ENCODE data around the gene GRM4. TPM values are rescaled to one million over a fixed set of nuclear protein-coding genes. Genes with fewer than 3 reads are reported as not detected.

Gene GRM4
- total RNA-seq, 1 donor from 2014 or later = 1.2 TPM

DNA sequence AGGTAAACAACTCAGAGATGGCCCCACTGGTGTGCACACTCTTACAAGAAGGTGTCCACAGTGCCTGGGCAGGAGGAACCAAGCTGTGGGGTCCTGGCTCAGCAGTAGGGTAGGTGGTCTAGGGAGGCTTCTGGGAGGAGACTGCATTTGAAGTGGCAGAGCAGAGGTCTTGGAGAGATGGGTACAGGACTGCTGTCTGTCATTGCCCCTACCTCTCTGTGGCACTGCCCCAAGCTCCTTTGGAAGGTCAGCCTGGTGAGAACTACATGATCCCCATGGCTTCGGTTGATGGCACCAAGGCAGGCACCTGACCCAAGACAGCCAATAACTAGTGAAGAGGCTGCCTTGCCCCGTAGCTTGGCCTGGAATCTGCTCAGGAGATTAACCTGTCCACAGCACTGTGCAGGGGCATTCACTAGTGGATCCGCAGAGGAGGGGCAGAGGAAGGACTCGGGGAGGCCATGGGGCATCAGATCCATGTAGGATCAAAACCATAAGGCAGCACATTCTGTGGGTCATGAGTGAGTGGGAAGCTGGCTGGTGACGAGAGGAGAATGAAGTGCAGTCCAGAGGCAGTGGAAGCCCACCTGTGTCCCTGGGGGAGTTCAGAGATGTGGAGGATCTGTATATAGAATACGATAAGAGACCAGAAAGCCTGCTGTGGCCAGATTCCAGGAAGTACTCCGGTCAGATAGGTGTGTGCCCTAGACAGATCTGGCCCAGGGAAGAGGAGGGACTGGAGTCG is 162.0 kb downstream of the GRM4 start:
- DNase-seq (ENCODE audit: low spot score) = no peak
- no peak overlapping the region for H3K27ac ChIP-seq
- H3K36me3 ChIP-seq = no peaks in the 10 kb centered on the region
- H4K20me1 ChIP-seq (ENCODE audit: low read depth) = no peaks in the 10 kb centered on the region
- H3K4me2 ChIP-seq = no peak overlapping the region
- Mint-ChIP-seq H3K4me1 (peaks cover 24% of the 10 kb centered on the region), H3K27ac (peak overlapping the region; percentile 72), H3K4me3 (no peak overlapping the region), H3K36me3 (no peaks in the 10 kb centered on the region), H3K27me3 (ENCODE audit: insufficient read depth, low read depth) (peaks cover 18% of the 10 kb centered on the region), H3K9me3 (no peaks in the 10 kb centered on the region)
- peaks cover 9% of the 10 kb centered on the region for H3K4me1 ChIP-seq
- H3F3A ChIP-seq (ENCODE audit: low read depth) = no peaks in the 10 kb centered on the region
- no peaks in the 10 kb centered on the region for H3K9me3 ChIP-seq (ENCODE audit: low read depth)
- no peaks in the 10 kb centered on the region for H3K27me3 ChIP-seq
- H3K79me2 ChIP-seq (ENCODE audit: low read depth) = no peaks in the 10 kb centered on the region
- H3K4me3 ChIP-seq = no peak overlapping the region
- H2AFZ ChIP-seq (replicated peaks) = no peak overlapping the region
- no peak for TF ChIP-seq EZH2 (IDR thresholded peaks at IDR 0.05)
- TF ChIP-seq, protein P1, sequence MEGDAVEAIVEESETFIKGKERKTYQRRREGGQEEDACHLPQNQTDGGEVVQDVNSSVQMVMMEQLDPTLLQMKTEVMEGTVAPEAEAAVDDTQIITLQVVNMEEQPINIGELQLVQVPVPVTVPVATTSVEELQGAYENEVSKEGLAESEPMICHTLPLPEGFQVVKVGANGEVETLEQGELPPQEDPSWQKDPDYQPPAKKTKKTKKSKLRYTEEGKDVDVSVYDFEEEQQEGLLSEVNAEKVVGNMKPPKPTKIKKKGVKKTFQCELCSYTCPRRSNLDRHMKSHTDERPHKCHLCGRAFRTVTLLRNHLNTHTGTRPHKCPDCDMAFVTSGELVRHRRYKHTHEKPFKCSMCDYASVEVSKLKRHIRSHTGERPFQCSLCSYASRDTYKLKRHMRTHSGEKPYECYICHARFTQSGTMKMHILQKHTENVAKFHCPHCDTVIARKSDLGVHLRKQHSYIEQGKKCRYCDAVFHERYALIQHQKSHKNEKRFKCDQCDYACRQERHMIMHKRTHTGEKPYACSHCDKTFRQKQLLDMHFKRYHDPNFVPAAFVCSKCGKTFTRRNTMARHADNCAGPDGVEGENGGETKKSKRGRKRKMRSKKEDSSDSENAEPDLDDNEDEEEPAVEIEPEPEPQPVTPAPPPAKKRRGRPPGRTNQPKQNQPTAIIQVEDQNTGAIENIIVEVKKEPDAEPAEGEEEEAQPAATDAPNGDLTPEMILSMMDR (IDR thresholded peaks at IDR 0.05) = no peak
- no peak for TF ChIP-seq EZH2phosphoT487 (IDR thresholded peaks at IDR 0.05)
- H3K9ac ChIP-seq = no peak overlapping the region

DNA sequence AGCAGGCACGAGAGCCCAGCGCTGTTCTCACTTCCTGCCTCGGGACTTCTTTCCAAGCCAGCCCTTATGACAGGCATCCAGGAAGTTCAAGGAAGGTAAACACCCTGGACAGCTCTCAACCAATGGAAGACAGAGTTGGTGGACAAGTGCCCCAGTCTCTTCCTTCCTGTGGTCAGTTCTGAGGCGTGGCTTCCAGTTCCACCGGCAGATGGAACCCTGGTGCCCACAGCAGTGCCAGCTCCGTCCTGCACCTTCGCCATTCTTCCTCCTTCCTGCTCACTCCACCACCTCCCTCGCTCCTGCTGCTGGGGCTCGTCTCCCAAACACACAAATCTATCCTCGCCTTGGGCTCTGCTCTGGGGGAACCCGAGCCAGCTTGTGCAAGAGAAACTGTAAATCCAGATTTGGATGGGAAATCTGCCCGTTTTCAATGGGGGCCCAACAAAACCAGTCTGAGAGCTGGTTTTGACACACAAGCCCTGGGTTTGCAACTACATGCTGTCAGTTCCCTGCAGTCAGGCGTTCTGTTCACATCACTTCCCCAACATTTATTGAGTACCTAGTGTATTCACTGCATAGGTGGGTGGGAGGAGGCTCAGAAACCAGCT is 162.7 kb downstream of the GRM4 start:
- Histone ChIP-seq H3K9me3 (ENCODE audit: low read depth) (no peaks in the 10 kb centered on the region), H3K9ac (no peak overlapping the region), H3K4me1 (peaks cover 5% of the 10 kb centered on the region), H3K27ac (no peak overlapping the region), H3K4me2 (no peak overlapping the region), H3K4me3 (no peak overlapping the region), H2AFZ (replicated peaks) (no peak overlapping the region), H3K36me3 (no peaks in the 10 kb centered on the region), H3F3A (ENCODE audit: low read depth) (no peaks in the 10 kb centered on the region), H4K20me1 (ENCODE audit: low read depth) (no peaks in the 10 kb centered on the region), H3K79me2 (ENCODE audit: low read depth) (no peaks in the 10 kb centered on the region), H3K27me3 (no peaks in the 10 kb centered on the region)
- TF ChIP-seq, protein P1 (IDR thresholded peaks at IDR 0.05) = peak; percentile 6
- TF ChIP-seq EZH2 (IDR thresholded peaks at IDR 0.05) = no peak
- Mint-ChIP-seq H3K27ac (peak overlapping the region; percentile 72), H3K36me3 (no peaks in the 10 kb centered on the region), H3K4me3 (no peak overlapping the region), H3K9me3 (no peaks in the 10 kb centered on the region), H3K4me1 (peaks cover 24% of the 10 kb centered on the region), H3K27me3 (ENCODE audit: insufficient read depth, low read depth) (peaks cover 18% of the 10 kb centered on the region)
- no peak for DNase-seq (ENCODE audit: low spot score)

DNA sequence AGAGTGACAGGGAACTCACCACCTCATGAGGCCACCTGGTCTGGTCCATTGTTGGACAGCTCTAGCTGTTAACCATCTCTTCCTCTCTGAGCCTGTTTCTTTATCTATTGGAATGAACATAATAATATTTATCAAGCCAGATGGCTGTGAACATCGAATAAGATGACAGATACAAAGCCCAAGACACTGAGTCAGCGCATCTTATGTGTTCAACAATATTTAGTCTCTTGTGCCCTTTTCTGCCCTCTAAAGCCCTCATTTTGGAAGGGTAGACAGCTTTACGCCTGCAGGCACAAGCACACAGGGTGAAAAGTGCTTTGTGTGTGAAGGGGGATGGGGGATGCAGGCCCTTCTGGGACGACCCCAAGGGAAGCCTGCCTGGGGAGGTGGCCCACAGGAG is 164.0 kb downstream of the GRM4 start:
- no peaks in the 10 kb centered on the region for H3K9me3 Mint-ChIP-seq
- Histone ChIP-seq H3K79me2 (ENCODE audit: low read depth) (no peaks in the 10 kb centered on the region), H3K9ac (no peak overlapping the region), H3K9me3 (ENCODE audit: low read depth) (no peaks in the 10 kb centered on the region), H4K20me1 (ENCODE audit: low read depth) (no peaks in the 10 kb centered on the region), H3K4me2 (no peak overlapping the region), H3K27ac (no peak overlapping the region), H3F3A (ENCODE audit: low read depth) (no peaks in the 10 kb centered on the region), H3K27me3 (peaks cover 5% of the 10 kb centered on the region), H3K36me3 (no peaks in the 10 kb centered on the region), H3K4me1 (no peaks in the 10 kb centered on the region), H3K4me3 (no peak overlapping the region), H2AFZ (replicated peaks) (no peak overlapping the region)
- peaks cover 22% of the 10 kb centered on the region for H3K4me1 Mint-ChIP-seq
- peaks cover 15% of the 10 kb centered on the region for H3K27me3 Mint-ChIP-seq (ENCODE audit: insufficient read depth, low read depth)
- DNase-seq (ENCODE audit: low spot score) = no peak
- no peak for TF ChIP-seq EZH2phosphoT487 (IDR thresholded peaks at IDR 0.05)
- TF ChIP-seq EZH2 (IDR thresholded peaks at IDR 0.05) = no peak
- TF ChIP-seq, protein P1 (IDR thresholded peaks at IDR 0.05) = no peak
- no peak overlapping the region for H3K4me3 Mint-ChIP-seq
- H3K36me3 Mint-ChIP-seq = no peaks in the 10 kb centered on the region
- no peak overlapping the region for H3K27ac Mint-ChIP-seq
